ENCODE measurements around the gene RAB1B. TPM values are rescaled to one million over a fixed set of nuclear protein-coding genes. Genes with fewer than 3 reads are reported as not detected.
A peak's percentile ranks its signal among the peaks of the same experiment; 100 is the strongest.

RAB1B gene
- total RNA-seq, 4 donors from 2014 or later = 79.0 to 124 (median 115) TPM

GRCh38 chr11:66324664-66325063, 56.2 kb downstream of the RAB1B start:
- DNase-seq (ENCODE audit: low spot score in 2 of 2) = no peak
- H3K4me3 ChIP-seq = no peak overlapping the region
- H3K4me1 ChIP-seq = peaks cover 63% of the 10 kb centered on the region
- H3K27ac ChIP-seq = peak overlapping the region; percentile 20
- 41% methylated on average over 10 of the region's 10 CpGs for WGBS
- no peaks in the 10 kb centered on the region for H3K36me3 ChIP-seq
- H3K27me3 ChIP-seq = no peaks in the 10 kb centered on the region
- no peaks in the 10 kb centered on the region for H3K9me3 ChIP-seq
- TF ChIP-seq CTCF (IDR thresholded peaks at IDR 0.05) = no peak
- TF ChIP-seq POLR2AphosphoS5 (IDR thresholded peaks at IDR 0.05) = no peak
- TF ChIP-seq EP300 (IDR thresholded peaks at IDR 0.05) = no peak
- TF ChIP-seq POLR2A (IDR thresholded peaks at IDR 0.05) = no peak

DNA sequence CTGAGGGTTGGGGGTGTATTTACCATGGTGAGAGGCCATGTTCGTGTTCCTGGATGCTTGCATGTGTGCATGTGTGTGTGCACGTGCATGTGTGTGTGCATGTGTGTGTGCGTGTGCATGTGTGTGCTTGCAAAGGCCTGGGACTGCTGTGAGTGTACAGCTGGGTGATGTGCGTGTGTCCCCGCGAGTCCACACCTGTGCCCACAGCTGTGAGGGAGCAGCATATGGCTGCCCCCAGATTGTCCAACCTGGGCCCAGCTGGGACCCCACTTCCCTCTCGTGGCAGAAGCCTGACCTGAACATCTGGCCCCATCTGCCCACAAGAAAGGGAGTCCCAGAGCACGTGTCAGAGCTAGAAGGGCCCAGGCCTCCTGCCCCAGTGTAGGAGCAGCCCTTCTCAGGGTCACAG, 56.8 kb downstream of the RAB1B start:
- DNase-seq (ENCODE audit: low spot score in 2 of 2) = no peak
- TF ChIP-seq POLR2AphosphoS5 (IDR thresholded peaks at IDR 0.05) = no peak
- TF ChIP-seq CTCF (IDR thresholded peaks at IDR 0.05) = no peak
- TF ChIP-seq POLR2A (IDR thresholded peaks at IDR 0.05) = no peak
- no peak for TF ChIP-seq EP300 (IDR thresholded peaks at IDR 0.05)
- Histone ChIP-seq H3K27me3 (no peaks in the 10 kb centered on the region), H3K4me1 (peaks cover 63% of the 10 kb centered on the region), H3K4me3 (no peak overlapping the region), H3K27ac (no peak overlapping the region), H3K36me3 (no peaks in the 10 kb centered on the region), H3K9me3 (no peaks in the 10 kb centered on the region)
- WGBS = 66% methylated on average over 6 of the region's 8 CpGs

DNA sequence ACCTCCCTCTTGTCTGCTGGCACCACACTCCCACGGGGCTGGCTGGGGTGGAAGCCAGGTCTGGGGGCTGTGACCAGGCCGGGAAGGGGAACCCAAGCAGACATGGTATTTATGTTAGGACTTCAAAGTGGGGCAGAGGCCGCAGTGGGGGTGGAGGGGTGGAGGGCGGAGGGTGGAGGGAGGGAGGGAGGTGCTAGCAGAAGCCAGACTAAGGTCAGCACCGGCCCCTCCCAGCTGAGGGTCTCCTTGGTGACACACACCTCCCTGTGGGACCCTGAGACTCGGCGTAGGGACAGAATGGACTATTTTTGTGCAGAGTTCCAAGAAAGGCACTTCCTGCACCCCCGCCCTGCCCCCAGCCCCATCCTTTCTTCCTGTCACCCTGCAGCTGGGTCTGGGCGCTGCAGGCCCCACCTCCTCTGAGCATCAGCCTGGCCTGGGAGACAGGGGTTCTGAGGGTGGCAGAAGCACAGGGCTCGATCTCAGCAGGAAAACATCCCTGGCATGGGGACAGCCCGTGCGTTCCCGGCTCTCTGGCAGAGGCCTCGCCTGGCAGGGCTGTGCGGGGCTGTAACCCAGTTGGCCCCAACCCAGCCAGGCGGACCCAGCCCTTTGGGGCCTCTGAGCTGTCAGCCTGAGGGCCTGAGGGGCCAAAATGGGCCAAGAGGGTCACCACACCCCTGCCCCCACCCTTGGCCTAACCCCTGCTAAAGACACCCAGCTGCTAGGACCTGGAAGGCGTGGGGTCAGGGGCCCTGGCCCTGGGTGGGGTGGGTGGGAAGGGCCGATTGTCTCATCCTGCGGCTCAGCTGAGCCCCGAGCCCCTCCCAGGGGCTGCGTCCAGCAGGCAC, 58.0 kb downstream of the RAB1B start:
- no peak for TF ChIP-seq POLR2AphosphoS5 (IDR thresholded peaks at IDR 0.05)
- no peak for TF ChIP-seq POLR2A (IDR thresholded peaks at IDR 0.05)
- no peak for TF ChIP-seq EP300 (IDR thresholded peaks at IDR 0.05)
- TF ChIP-seq CTCF (IDR thresholded peaks at IDR 0.05) = no peak
- WGBS = 41% methylated on average over 5 of the region's 21 CpGs
- no peaks in the 10 kb centered on the region for H3K9me3 ChIP-seq
- no peak overlapping the region for H3K4me3 ChIP-seq
- H3K36me3 ChIP-seq = peaks cover under 1% of the 10 kb centered on the region
- peak overlapping the region; percentile 74 for H3K27ac ChIP-seq
- peaks cover 61% of the 10 kb centered on the region for H3K4me1 ChIP-seq
- peak in 1 of 2 donors; percentile 77 for DNase-seq (ENCODE audit: low spot score in 2 of 2)
- no peaks in the 10 kb centered on the region for H3K27me3 ChIP-seq

Other genes starting within 250 kb of the RAB1B start
- gene CATSPER1, start 242.2 kb upstream of the RAB1B start, total RNA-seq = not detected
- gene GAL3ST3, start 219.5 kb upstream of the RAB1B start, total RNA-seq = not detected
- gene SF3B2, start 216.3 kb upstream of the RAB1B start, total RNA-seq = 100 to 1,000 TPM; 117 to 175 (median 149) TPM
- 10 to 100 TPM; 30.5 to 78.6 (median 41.8) TPM for gene PACS1, start 198.4 kb upstream of the RAB1B start, total RNA-seq
- 10 to 100 TPM; 18.1 to 22.8 (median 20.4) TPM for gene KLC2, start 10.9 kb upstream of the RAB1B start, total RNA-seq
- 1 to 10 TPM in 3 of 4 donors, not detected in 1; 1.1 to 2.5 (median 1.9) TPM for gene CNIH2, start 9.5 kb downstream of the RAB1B start, total RNA-seq
- gene YIF1A, start 20.5 kb downstream of the RAB1B start, total RNA-seq = 10 to 100 TPM; 21.6 to 61.3 (median 56.1) TPM
- gene TMEM151A, start 23.3 kb downstream of the RAB1B start, total RNA-seq = not detected
- gene CD248, start 48.4 kb downstream of the RAB1B start, total RNA-seq = 10 to 100 TPM in 2 of 4 donors, 1 to 10 TPM in 2; 5.9 to 32.6 (median 19.2) TPM
- 10 to 100 TPM; 40.3 to 73.6 (median 60.3) TPM for gene RIN1, start 67.8 kb downstream of the RAB1B start, total RNA-seq
- gene BRMS1, start 76.5 kb downstream of the RAB1B start, total RNA-seq = 10 to 100 TPM; 45.7 to 60.3 (median 57.3) TPM
- 10 to 100 TPM; 14.4 to 31.9 (median 20.6) TPM for gene B4GAT1, start 79.0 kb downstream of the RAB1B start, total RNA-seq
- gene SLC29A2, start 103.1 kb downstream of the RAB1B start, total RNA-seq = 1 to 10 TPM; 2.2 to 4.7 (median 3.9) TPM
- not detected for gene NPAS4, start 152.4 kb downstream of the RAB1B start, total RNA-seq
- gene MRPL11, start 170.2 kb downstream of the RAB1B start, total RNA-seq = 10 to 100 TPM; 22.0 to 42.0 (median 28.0) TPM
- 10 to 100 TPM; 19.0 to 23.4 (median 20.5) TPM for gene PELI3, start 198.3 kb downstream of the RAB1B start, total RNA-seq
- gene DPP3, start 211.8 kb downstream of the RAB1B start, total RNA-seq = 10 to 100 TPM; 12.2 to 23.0 (median 22.2) TPM
- 10 to 100 TPM; 35.5 to 85.2 (median 57.0) TPM for gene BBS1, start 242.0 kb downstream of the RAB1B start, total RNA-seq